GM12878 (cell line): ENCODE results near the gene FAM9C. TPM values are rescaled to one million over a fixed set of nuclear protein-coding genes. Genes with fewer than 3 reads are reported as not detected.
A peak's percentile ranks its signal among the peaks of the same experiment; 100 is the strongest.

Source experiments
- BCL11A ChIP-seq: IDR thresholded peaks from 2 replicates; pipeline ENCODE4 v1.6.1; 2011; ENCODE audit warnings: low read depth, low read length
- BHLHE40 ChIP-seq, 2 experiments: fragments of 450-650 bp in 1 of 2; IDR thresholded peaks; 2 replicates each; pipeline ENCODE4 v1.6.1; 2011 to 2017; ENCODE audit warnings: low read depth in 2 of 2, borderline replicate concordance in 1 of 2, improper control_type of control experiment in 1 of 2, low read length in 1 of 2, mild to moderate bottlenecking in 1 of 2
- IKZF2 ChIP-seq, 2 experiments: fragments of 450-650 bp; IDR thresholded peaks; 2 replicates each; pipeline ENCODE4 v1.6.1; 2017; ENCODE audit warnings: mild to moderate bottlenecking in 2 of 2, moderate library complexity in 2 of 2
- IRF4 ChIP-seq: IDR thresholded peaks from 2 replicates; pipeline ENCODE4 v1.6.1; 2011; ENCODE audit warnings: low read depth, low read length
- LARP7 ChIP-seq: fragments of 450-650 bp; IDR thresholded peaks from 2 replicates; pipeline ENCODE4 v1.6.1; 2017; ENCODE audit warnings: mild to moderate bottlenecking
- MXI1 ChIP-seq: fragments of 150-350 bp; IDR thresholded peaks from 2 replicates; pipeline ENCODE4 v1.6.1; 2011; ENCODE audit warnings: low read depth, mild to moderate bottlenecking, inconsistent platforms, low read length, improper control_type of control experiment
- NBN ChIP-seq: fragments of 450-650 bp; IDR thresholded peaks from 2 replicates; pipeline ENCODE4 v1.6.1; 2016
- PAX5 ChIP-seq: IDR thresholded peaks from 2 replicates; pipeline ENCODE4 v1.6.1; 2011; ENCODE audit warnings: low read depth, low read length, borderline replicate concordance
- POU2F2 ChIP-seq: IDR thresholded peaks from 3 replicates; pipeline ENCODE4 v1.6.1; 2011; ENCODE audit warnings: low read depth, mild to moderate bottlenecking, low read length, borderline replicate concordance
- RUNX3 ChIP-seq: IDR thresholded peaks from 2 replicates; pipeline ENCODE4 v1.6.1; 2012; ENCODE audit warnings: low read length, inconsistent platforms
- SMC3 ChIP-seq: IDR thresholded peaks from 2 replicates; pipeline ENCODE4 v1.6.1; 2011; ENCODE audit warnings: low read length, improper control_type of control experiment, borderline replicate concordance
- SPI1 ChIP-seq: IDR thresholded peaks from 2 replicates; pipeline ENCODE4 v1.6.1; 2011; ENCODE audit warnings: low read depth, mild to moderate bottlenecking, low read length, moderate library complexity, borderline replicate concordance; ENCODE audit not compliant: insufficient read depth
- SUZ12 ChIP-seq: fragments of 200-600 bp; sonication (generic); IDR thresholded peaks from one replicate; pipeline ENCODE4 v1.6.1; 2018; ENCODE audit warnings: antibody characterized with exemption, mild to moderate bottlenecking; ENCODE audit not compliant: unreplicated experiment
- TAF1 ChIP-seq: IDR thresholded peaks from 2 replicates; pipeline ENCODE4 v1.6.1; 2011; ENCODE audit warnings: mild to moderate bottlenecking, low read depth, low read length, borderline replicate concordance
- TBL1XR1 ChIP-seq: IDR thresholded peaks from 2 replicates; pipeline ENCODE4 v1.6.1; 2012; ENCODE audit warnings: low read depth, low read length, improper control_type of control experiment
- TCF7 ChIP-seq: IDR thresholded peaks from 2 replicates; pipeline ENCODE4 v1.6.1; 2014; ENCODE audit warnings: antibody characterized with exemption, borderline replicate concordance
- YY1 ChIP-seq: IDR thresholded peaks from 2 replicates; pipeline ENCODE4 v1.6.1; 2011; ENCODE audit warnings: low read depth, mild to moderate bottlenecking, low read length
- ZNF622 ChIP-seq: fragments of 450-650 bp; IDR thresholded peaks from 2 replicates; pipeline ENCODE4 v1.6.1; 2017; ENCODE audit warnings: mild to moderate bottlenecking, inconsistent platforms
- polyA plus RNA-seq, 11 experiments: library from polyadenylated mRNA; depleted of rRNA in 4 of 11; unstranded in 6 of 11; stranded (reverse) in 5 of 11; fragments of >200 nt; fragmentation: Nextera tagmentation in 4 of 11; fragmentation: Illumina TruSeq in 1 of 11; extraction: Ambion mirVana in 4 of 11; extraction: Trizol in 1 of 11; gene quantifications; 1 replicate in 1 of 11; 2 replicates in 10 of 11; pipeline versions ENCODE4 v1.2.1 to v1.2.3, GENCODE V29; 2011 to 2016; ENCODE audit warnings: inconsistent platforms in 2 of 11, missing spikeins in 2 of 11, low read depth in 1 of 11
- total RNA-seq, 4 experiments: library from RNA; depleted of rRNA in 3 of 4; stranded (reverse); fragments of >200 nt in 3 of 4; fragmentation: Illumina TruSeq in 1 of 4; extraction: Trizol in 1 of 4; gene quantifications; 2 replicates each; pipeline versions ENCODE4 v1.2.1 to v1.2.3, GENCODE V29; 2013 to 2021
- TF ChIP-seq, protein P1 (sequence below): fragments of 450-650 bp; IDR thresholded peaks from 2 replicates; pipeline ENCODE4 v1.6.1; 2017; ENCODE audit warnings: mild to moderate bottlenecking, moderate library complexity

Gene FAM9C
- total and polyA plus RNA-seq, 10 of the 15 experiments (the other 5 are each of a cell fraction or from before 2014, with no cell fraction given): 0.01 to 0.03 TPM; not detected in 8

DNA sequence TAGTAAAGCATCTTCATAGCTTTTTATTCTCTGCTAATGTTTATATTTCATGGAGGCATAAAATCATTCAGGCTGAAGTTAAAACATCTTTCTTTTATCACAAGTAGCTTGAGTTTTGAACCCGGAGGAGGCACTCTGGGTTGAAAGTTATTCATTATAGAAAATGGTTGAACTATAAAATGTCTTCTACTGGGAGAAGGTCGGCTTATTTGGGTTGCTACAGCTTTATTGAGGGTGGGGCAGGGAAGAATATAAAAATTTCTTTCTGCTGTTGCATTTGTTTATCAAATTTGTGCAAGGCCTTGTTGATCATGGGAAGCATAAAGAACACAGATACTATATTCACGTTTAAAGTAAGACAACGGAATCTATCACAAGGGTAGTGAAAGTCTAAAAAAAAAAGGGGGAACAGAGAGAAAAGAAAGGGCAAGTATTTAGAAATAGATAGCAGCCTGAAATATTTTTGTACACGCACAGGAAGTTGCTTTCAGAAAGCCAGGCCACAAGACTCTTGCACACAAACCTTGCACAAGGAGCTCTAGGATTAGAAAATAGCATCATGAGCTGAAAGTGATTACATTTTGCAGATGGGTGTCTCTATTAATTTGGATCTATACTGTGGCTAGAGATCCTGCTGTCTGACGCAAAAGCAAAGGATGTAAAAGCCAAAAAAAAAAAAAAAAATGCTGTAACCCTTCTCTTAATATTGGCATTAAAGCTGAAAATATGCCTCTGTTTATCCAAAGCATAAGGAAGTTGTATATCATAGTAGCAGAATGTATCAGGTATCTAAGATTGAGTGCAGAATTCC is 37.2 kb upstream of the FAM9C start (continued):
- TF ChIP-seq IKZF2 (IDR thresholded peaks at IDR 0.05) (no peak), TAF1 (0 out of 2 replicates have a peak, but pooled peaks have one; percentile 7), SUZ12 (no peak), ZNF622 (no peak), BCL11A (peak; percentile 82), MXI1 (0 out of 2 replicates have a peak, but pooled peaks have one; percentile 25), NBN (peak; percentile 57), SPI1 (peak; percentile 79), POU2F2 (peak; percentile 64; the same call in 1 of the 3 replicates), YY1 (0 out of 2 replicates have a peak, but pooled peaks have one; percentile 15), TCF7 (0 out of 2 replicates have a peak, but pooled peaks have one; percentile 32), PAX5 (peak; percentile 40; the same call in 1 of the 2 replicates), IRF4 (0 out of 2 replicates have a peak, but pooled peaks have one; percentile 62), SMC3 (0 out of 2 replicates have a peak, but pooled peaks have one; percentile 4), LARP7 (no peak), BHLHE40 (IDR thresholded peaks at IDR 0.05; ENCODE audit: borderline replicate concordance in 1 of 2, low read depth in 2 of 2, low read length in 1 of 2) (peak in 1 of 2 experiments; percentile 66; a peak in 2 of 4 replicates), RUNX3 (peak; percentile 89), TBL1XR1 (peak; percentile 99)
- TF ChIP-seq, protein P1, sequence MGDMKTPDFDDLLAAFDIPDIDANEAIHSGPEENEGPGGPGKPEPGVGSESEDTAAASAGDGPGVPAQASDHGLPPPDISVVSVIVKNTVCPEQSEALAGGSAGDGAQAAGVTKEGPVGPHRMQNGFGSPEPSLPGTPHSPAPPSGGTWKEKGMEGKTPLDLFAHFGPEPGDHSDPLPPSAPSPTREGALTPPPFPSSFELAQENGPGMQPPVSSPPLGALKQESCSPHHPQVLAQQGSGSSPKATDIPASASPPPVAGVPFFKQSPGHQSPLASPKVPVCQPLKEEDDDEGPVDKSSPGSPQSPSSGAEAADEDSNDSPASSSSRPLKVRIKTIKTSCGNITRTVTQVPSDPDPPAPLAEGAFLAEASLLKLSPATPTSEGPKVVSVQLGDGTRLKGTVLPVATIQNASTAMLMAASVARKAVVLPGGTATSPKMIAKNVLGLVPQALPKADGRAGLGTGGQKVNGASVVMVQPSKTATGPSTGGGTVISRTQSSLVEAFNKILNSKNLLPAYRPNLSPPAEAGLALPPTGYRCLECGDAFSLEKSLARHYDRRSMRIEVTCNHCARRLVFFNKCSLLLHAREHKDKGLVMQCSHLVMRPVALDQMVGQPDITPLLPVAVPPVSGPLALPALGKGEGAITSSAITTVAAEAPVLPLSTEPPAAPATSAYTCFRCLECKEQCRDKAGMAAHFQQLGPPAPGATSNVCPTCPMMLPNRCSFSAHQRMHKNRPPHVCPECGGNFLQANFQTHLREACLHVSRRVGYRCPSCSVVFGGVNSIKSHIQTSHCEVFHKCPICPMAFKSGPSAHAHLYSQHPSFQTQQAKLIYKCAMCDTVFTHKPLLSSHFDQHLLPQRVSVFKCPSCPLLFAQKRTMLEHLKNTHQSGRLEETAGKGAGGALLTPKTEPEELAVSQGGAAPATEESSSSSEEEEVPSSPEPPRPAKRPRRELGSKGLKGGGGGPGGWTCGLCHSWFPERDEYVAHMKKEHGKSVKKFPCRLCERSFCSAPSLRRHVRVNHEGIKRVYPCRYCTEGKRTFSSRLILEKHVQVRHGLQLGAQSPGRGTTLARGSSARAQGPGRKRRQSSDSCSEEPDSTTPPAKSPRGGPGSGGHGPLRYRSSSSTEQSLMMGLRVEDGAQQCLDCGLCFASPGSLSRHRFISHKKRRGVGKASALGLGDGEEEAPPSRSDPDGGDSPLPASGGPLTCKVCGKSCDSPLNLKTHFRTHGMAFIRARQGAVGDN: no peak
